Measurements from ENCODE around the gene CYBA. TPM values are rescaled to one million over a fixed set of nuclear protein-coding genes. Genes with fewer than 3 reads are reported as not detected.
"Not testable (repeated sequence)": the region's sequence is repeated elsewhere in the genome, so short reads cannot be mapped to it uniquely, and the experiment has no call there.

The CYBA gene
- total RNA-seq, 1 donor from 2014 or later: 1.0 TPM

DNA sequence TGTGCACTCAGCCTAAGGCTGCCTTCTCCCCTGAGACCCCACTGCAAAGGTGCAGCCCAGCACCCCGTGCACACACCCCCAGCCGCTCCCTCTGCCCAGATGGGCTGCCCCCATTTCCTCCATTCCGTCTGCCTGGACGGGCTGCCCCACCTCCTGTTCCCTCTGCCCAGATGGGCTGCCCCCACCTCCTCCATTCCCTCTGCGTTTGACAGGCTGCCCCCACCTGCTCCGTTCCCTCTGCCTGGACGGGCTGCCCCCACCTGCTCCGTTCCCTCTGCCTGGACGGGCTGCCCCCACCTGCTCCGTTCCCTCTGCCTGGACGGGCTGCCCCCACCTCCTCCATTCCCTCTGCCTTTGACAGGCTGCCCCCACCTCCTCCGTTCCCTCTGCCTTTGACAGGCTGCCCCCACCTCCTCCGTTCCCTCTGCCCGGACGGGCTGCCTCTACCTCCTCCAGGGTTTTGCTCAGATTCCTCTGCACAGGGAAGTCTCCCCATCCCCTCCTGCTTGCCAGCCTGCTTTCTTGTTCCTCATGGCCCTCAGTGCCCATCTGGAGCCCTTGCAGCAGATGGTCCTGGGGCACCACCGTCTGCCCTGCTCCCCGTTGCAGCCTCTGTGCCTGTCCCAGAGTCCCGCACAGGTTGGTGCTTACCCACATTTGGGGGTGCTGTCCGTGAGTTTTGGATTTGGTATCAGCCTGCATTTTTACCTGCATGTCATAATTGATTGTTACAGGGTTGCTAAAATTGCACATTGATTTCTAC is 35.9 kb downstream of the CYBA start:
- no peak for DNase-seq (ENCODE audit: low read depth)

DNA sequence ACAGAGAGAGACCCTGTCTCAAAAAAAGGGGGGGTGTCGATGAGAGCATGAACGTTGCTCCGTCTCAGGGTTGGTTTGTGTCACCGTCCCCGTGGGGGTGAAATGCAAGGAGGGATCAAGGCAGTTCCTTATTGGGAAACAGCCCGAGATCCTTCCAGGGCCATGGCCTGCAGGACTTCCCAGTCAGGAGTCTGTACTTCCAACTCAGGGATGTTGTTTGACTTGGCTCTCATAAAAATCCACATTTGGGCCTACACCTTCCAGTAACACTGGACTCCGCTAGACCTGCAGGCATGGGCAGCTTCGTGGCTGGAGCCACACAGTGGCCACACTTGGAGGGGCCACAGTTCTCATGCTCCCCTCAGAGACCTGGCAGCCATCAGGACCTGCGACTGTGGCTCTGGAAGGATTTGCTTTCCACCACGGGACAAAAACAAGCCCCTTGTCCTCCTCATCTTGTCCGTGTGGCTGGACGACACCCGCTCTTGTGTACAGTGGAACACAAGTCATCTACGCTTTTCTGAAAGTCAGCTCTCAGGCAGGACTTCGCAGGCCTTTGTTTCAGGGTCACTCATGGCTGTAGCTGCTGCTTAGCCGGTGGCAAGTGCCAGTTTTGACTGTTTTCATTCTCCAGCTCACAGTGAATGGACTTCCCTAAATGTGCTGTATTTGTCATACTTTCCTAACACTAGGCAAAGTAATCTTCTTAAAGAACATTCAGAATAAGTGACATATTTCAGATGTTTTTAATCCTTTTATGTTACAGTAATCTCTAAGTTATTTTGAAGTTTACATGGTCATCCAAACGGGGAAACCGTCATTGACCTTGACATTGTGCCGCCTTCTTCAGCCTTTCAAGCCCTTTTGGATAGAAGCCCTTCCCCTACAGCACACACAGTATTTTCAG is 36.7 kb downstream of the CYBA start:
- no peak for DNase-seq (ENCODE audit: low read depth)

DNA sequence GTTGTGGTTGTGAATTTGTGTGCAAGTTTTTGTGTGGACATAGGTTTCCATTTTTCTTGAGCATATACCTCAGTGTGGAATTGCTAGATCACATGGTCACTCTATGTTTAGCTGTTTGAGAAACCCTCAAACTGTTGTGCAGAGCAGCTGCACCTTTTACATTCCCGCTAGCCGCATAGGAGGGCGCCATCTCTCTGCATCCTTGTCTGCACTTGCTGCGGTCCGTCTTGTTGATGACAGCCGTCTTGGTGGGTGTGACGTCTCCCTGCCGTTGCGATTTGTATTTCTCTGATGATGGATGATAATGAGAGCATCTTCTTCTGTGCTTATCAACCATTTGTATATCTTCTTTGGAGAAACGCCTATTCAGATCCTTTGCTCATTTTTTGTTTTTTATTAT is 37.6 kb downstream of the CYBA start:
- DNase-seq (ENCODE audit: low read depth): peak; percentile 52

DNA sequence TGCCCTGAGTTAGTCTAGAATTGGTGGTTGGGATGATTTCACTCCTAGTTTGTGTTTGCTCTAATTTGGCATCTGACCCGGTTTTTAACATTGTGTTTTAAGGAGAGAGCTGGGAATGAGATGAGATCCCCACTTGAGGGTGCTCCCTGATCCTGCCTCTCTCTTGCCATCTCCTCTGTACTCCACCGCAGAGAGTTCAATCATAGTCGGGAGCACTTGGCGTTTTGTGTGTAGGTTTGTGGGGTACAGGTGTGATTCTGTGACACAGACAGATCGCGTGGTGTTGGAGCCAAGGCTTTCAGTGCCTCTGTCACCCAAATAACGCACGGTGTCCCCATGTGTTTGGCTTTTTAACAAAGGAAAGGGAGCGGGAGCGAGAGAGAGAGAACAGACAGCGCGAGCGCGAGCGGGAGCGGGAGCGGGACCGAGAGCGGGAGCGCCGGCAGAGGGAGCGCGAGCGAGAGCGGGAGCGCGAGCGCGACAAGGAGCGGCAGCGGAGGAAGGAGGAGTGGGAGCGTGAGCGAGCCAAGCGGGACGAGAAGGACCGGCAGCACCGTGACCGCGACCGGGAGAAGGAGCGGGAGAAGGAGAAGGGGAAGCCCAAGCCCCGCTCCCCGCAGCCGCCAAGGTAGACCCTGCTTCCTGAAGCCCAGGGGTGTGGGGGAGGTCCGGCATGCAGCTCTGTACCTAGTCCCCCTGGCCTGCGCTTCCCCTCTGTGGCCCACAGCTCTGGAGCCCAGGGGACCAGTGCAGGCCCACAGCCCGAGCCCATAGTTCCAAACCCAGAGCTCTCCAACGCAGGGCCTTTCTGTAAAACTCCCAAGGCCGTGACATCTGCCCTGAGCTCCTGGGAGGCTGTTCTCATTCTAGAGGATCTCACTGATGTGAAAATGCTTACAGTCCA is 39.7 kb downstream of the CYBA start:
- no peak for DNase-seq (ENCODE audit: low read depth)

DNA sequence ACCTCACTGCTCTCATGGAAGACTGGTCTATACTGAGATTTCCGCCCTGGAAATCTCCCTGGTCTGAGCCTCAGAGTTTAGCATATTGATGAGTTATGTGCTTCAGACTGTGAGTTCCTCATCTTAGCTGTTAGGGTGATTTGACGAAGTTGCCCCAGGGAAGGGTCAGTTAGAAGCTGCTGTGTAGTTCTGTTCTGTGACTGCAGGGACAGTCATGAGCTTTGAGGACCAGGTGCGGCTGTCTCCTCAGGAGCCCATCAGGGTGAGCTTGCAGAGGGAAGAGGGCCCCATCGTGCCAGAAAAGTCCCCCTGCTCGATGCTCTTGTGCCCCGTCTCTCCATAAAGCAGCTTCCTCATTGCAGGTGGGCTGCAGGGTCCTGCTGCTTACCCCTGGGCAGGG is 40.8 kb downstream of the CYBA start:
- DNase-seq (ENCODE audit: low read depth): no peak

DNA sequence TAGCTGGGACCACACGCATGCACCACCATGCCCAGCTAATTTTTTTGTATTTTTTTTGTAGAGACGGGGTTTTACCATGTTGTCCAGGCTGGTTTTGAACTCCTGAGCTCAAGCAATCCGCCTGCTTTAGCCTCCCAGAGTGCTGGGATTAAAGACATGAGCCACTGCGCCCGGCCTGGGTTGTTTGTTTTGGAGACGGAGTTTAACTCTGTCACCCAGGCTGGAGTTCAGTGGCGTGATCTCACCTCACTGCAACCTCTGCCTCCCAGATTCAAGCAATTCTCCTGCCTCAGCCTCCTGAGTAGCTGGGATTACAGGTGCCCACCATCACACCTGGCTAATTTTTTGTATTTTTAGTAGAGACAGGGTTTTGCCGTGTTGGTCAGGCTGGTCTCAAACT is 41.4 kb downstream of the CYBA start:
- not testable (repeated sequence) for DNase-seq (ENCODE audit: low read depth)

DNA sequence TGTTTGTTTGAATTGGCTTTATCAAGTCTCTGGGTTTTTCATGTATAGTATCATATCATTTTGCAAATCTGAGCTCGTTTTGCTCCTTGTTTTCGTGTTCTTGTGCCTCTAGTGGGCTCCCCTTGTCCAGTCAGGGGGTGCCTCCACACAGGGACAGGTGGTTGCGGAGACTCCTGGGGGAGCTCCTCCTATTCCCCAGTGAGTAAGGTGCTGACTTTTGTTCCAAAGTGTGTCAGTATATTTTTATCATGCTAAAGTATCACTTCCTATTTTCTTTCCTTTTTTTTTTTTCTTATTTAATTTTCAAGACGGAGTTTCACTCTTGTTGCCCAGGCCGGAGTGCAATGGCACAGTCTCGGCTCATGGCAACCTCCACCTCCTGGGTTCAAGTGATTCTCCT is 42.8 kb downstream of the CYBA start:
- no peak for DNase-seq (ENCODE audit: low read depth)

DNA sequence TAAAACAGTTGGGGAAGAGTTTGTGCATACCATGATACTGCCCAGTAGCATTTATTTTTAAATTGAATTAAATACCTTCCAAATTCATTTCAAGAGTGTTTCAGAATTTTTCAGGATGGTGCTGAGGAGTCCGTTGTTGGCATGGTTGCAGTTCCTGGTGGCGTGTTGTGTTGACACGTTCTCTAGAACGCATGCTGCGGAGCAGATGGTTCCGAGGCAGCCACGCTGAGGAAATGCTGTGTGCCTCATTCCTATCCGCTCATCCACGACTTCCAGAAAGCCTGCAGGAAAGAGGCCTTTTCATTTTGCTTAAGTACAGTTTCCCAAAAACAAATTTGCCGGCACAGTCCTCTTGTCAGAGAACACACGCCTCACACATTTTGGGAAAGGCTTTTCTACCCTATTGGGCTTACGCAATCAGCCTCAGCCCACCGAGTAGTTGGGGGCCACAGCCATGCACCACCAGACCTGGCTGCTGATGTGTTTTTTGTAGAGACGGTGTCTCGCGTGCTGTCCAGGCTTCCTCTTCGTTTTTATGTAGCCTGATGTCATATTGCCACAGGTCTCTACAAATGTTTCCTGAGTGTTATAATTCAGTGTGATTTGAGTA is 44.6 kb downstream of the CYBA start:
- DNase-seq (ENCODE audit: low read depth): no peak

DNA sequence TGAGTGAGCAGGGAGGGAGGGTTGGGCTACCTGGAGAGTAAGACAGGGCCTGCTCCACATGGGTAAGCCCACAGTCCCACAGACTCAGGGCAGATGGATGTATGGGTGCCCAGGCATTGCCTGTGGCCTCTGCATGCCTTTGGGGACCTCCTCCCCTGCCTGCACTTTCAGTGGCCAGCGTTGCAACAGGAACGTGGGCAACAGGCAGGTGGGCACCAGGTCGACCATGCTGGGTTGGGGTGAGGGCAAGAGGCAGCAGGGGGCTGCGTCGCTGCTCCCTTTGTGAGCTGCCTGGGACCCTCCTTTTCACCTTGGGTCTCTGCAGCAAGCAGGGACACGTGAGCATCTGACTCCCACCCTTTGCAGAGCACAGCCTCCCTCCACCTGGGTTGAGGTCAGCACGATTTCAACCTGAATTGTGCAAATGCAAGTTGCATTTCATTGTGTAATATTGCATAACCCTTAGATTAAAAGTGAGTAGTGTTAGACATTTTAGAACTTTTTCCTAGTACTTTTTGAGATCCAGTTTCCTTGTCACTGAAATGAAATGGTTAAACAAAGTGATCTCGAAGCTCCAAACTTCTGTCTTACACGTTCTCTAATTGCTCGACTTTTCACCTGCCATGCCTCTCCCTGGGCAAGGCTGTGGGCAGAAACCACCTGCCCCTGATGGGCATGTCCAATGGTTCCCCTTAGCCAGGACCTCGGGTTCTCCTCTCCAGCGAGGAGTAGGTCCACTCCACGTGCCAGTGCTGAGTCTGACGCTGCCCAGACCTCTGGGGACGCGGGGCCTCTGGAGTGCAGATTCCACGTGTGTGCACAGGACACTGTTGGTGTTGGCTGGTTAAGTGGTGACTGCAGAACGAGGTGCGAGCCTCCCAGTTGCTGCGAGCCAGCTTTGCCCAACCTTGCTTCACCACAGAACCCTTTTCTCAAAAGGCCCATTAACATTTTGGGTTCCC is 45.4 kb downstream of the CYBA start:
- no peak for DNase-seq (ENCODE audit: low read depth)

DNA sequence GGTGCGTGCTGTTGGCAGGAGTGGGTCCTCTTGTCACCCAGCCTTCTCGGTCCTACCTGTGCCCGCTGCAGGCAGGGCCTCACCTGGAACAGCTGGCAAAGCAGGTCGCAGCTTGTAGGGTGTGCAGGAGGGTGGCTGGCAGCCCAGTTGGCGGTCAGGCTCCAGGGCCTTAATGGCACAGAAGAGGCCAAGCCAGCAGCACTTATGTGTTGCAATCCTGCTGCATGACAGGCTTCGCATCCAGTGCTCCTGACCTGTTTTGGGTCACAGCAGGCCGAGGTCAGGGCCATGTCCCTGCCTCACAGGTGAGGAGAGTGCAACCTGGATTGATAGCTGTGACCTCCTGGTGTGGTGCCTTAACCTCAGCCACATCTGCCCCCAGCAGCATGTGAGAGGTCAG is 48.8 kb downstream of the CYBA start:
- no peak for DNase-seq (ENCODE audit: low read depth)

DNA sequence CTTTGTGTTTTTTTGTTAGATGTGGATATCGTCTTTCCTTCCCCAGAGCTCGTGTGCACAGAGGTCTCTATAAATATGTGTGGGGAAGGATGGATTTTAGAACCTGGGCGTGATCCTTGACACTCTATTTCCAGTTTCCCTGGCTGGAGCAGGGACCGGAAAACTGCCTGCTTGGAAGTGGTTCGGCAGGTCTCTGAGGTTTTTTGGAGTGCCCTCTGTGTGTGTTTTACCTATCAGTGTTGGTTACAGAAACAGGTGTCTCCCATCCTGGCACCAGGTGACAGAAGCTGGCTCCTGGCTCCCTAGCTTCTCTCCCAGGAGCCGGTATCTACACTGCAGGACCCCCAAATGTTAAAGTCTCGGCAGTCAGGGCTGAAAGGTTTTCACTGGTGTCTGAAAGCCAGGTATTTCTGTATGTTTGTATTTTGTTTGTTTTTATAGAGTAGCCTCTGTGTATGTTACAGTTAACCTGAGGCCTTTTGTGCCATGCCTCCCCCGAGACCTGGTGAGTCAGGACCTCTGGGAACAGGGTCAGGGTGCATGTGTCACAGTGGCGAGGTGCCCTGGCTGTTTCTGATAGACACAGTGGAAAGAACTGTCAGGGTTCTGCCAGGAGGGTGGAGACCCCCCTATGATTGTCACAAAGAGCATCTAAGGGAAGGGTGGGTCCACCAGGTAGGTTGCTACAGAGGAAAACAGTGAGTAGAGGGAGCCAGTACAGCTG is 49.4 kb downstream of the CYBA start:
- no peak for DNase-seq (ENCODE audit: low read depth)

DNA sequence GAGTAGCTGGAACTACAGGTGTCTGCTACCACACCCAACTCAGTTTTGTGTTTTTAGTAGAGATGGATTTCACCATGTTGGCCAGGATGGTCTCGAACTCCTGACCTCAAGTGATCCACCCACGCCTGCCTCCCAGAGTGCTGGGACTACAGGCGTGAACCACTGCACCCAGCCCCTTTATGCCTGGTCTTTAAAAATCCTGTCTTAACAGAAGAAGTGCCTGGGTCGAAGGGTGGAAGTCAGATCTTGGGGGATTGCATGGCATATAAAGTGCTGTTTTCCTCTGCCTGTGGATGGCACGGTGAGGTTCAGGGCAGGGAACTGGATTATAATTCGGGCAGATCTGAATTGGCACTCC is 50.3 kb downstream of the CYBA start:
- no peak for DNase-seq (ENCODE audit: low read depth)

DNA sequence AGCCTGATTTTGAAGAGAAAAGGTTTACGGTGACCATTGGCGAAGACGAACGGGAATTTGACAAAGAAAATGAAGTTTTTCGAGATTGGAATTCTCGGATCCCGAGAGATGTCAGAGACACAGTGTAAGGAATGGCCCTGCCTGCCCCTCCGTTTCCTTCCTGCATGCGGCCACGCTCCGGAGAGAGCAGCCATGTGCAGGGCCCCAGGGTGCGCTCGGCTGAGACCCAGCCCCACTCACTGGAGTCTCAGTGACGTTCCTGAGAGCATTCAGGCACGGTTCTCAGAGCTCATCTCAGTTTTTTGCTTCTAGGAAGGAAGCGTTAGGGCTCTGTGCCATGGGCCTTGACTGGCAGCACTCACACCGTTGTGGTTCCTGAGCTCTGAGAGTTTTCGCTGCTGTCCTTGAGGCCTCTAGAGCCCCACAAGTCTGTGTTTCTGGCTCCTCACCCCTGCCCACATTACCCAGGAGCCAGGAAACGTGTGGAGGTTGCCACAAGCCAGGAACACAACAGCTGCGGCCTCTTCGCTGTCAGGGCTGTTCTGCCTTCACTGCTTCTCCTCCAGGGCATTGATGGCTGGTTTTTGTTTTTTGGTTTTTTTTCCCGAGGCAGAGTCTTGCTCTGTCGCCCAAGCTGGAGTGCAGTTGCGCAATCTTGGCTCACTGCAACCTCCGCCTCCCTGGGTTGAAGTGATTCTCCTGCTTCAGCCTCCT is 50.9 kb downstream of the CYBA start:
- DNase-seq (ENCODE audit: low read depth): peak; percentile 89

DNA sequence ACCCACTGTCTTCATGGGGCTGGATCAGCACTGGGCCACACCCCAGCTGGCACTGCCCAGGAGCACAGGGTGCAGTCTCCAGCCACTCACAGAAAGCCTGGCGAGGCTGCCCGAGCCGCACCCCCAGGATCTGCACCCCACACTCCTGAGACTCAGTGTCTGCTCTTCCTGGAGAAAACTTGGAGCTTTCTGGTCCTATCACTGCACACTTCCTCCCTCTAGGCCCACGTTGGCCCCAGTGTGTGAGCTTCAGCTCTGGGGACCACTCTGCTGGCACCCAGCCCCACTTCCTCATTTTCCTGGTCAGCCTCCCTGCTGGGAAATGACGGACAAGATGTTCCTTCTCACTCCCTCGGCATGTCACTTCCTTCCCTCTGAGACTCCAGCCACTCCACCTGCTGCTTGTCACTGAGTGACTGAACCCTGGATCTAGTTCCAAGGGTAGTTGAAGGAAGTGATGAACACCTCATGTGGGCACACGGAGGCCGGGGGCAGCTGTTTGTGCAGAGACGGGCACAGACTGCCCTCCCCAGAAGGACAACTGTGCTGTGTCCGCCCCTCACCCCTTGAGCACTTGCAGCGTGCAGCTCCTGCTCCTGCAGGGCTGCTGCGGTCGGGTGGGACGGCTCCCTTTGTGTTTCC is 51.6 kb downstream of the CYBA start:
- peak; percentile 50 for DNase-seq (ENCODE audit: low read depth)

DNA sequence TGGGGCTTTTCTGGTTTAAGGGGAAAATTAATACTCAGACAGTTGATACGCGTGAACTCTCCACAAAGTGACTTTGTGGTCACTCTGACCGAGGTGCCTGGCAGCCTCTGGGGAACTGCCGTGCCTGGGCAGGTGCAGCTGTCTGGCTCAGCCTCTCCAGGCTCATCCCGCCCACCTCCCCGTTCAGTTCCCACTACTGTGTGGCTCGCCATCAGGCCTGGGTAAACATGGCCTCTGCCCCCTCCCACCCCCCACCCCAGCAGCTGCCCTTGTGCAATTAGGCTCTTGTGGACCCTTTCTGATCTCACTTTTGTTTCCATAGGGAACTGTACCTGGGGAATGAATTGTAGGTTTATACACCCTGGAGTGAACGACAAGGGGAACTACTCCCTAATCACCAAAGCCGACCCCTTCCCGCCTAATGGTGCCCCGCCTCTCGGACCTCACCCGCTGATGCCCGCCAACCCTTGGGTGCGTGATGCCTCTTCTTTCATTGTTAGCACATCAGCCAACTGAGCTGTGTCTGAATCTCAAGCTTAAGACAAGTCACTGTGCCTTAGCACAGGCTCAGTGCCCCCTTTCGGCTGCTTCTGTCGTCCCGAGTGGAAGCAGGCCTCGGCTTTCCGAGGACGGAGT is 52.9 kb downstream of the CYBA start:
- peak; percentile 88 for DNase-seq (ENCODE audit: low read depth)

DNA sequence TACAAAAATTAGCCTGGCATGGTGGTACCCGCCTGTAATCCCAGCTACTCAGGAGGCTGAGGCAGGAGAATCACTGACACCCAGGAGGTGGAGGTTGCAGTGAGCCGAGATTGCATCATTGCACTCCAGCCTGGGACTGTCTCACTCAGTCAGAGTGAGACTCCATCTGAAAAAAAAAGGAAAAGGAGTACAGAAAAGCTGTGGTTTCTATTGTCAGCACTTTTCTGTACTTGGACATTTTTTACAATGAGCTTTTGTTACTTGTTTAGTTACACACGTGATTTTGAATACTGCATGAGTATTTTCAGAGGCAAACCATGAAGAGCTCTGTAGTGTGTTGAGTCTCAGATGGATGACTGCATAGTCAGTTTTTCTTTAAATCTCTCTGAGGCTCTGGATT is 54.4 kb downstream of the CYBA start:
- DNase-seq (ENCODE audit: low read depth): peak; percentile 18

DNA sequence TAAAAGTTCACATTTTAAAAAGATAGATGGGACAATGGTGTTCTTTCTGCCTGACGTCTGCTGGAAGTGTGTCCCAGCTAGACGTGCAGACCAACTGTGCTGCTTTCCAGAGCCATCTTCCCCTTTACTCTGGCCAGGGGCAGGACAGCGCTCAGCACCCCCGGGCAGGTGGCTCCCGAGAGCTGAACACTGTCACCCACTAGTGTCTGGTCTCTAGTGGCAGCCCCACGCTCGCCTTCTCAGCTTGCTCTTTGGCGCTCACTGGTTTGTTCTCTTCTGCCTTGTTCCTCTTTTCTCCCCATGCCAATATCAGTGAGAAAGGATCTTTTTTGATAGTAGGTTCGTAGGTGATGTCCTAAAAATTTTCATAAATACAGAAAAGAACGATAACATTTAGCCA is 54.9 kb downstream of the CYBA start:
- no peak for DNase-seq (ENCODE audit: low read depth)

DNA sequence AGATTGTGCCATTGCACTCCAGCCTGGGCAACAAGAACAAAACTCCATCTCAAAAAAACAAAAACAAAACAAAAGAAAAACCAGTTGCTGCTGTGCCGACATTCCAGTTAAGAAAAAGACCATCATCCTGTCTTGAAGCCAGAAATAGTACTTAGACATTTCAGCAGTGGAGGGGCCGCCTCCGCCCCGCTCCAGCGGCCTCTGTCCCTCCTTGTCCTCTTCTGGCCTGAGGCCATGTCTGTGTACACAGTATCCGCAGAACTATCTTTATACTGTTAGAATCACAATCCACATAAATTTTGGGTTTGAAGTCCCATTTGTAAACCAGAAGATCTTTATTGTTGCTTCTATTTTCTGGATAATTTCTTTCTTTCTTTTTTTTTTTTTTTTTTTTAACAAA is 55.8 kb downstream of the CYBA start:
- DNase-seq (ENCODE audit: low read depth): no peak
